Myocyte (in vitro differentiated cells): ENCODE results near the gene MFAP1. TPM values are rescaled to one million over a fixed set of nuclear protein-coding genes. Genes with fewer than 3 reads are reported as not detected.
"Not testable (repeated sequence)": the region's sequence is repeated elsewhere in the genome, so short reads cannot be mapped to it uniquely, and the experiment has no call there.

ENCODE experiments used
- DNase-seq: peaks from one replicate; pipeline ENCODE4 v3.0.0-alpha.2; 2012; ENCODE audit warnings: low read depth
- polyA plus RNA-seq: library from polyadenylated mRNA; unstranded; fragments of >200 nt; gene quantifications from one replicate; pipeline ENCODE4 v1.2.1, GENCODE V29; 2012; ENCODE audit warnings: missing spikeins
- total RNA-seq: library from RNA; depleted of rRNA; stranded (reverse); fragments of >200 nt; gene quantifications from 2 replicates; pipeline ENCODE4 v1.2.3, GENCODE V29; 2014

The MFAP1 gene, protein sequence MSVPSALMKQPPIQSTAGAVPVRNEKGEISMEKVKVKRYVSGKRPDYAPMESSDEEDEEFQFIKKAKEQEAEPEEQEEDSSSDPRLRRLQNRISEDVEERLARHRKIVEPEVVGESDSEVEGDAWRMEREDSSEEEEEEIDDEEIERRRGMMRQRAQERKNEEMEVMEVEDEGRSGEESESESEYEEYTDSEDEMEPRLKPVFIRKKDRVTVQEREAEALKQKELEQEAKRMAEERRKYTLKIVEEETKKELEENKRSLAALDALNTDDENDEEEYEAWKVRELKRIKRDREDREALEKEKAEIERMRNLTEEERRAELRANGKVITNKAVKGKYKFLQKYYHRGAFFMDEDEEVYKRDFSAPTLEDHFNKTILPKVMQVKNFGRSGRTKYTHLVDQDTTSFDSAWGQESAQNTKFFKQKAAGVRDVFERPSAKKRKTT
- 26.4 and 31.2 TPM in 2 replicates for total RNA-seq
- 31.6 TPM for polyA plus RNA-seq

- peak; percentile 97 for DNase-seq
These were observed at the start of gene MFAP1 for GRCh38 chr15:43824302-43825246. TSS of gene MFAP1 (minus strand) at chr15:43824690. CDS start at chr15:43824569, 121 bp downstream.

DNA sequence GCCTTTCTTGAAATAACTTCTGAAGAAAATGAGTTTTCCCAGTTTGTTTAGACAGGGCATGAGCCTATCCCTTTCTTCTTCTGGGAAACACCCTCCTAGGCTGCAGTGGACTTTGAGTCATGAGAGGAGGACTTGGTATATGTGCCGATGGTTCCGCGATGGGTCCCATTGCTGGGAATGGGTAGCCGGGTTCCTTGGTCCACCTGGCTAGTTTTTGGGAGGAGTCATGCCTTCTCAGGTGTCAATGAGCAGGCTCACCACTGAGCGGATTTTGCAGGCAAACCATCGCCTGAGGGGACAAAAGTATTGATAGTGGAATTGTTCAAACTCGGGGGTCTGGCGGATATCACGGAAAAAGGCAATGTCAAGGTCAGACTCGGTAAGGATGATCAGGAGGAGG lies 49.2 kb upstream of the MFAP1 start:
- DNase-seq = no peak

- peak; percentile 85 for DNase-seq
These were observed 48.0 kb upstream of the MFAP1 start for GRCh38 chr15:43872416-43873020.

- DNase-seq = no peak
These were observed 47.3 kb upstream of the MFAP1 start for GRCh38 chr15:43871835-43872234.

DNA sequence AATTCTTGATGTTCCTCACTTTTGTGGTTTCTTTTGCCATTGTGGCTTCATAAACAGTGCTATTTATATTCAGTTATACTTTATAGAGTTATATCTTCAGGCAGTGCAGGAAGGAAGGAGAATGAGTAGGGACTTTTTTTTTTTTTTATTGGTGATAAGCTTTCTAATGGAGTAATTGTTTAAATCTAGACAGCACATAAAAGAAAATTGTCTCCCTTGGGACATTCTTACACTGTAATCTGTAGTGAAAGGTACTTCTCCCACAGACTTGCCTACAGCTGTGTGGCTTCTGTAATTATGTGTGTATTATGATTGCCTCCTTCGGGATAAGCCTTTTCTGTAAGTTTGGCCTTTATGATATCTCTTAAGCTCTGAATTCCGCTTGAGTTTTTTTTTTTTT lies 43.9 kb upstream of the MFAP1 start:
- DNase-seq = no peak

DNA sequence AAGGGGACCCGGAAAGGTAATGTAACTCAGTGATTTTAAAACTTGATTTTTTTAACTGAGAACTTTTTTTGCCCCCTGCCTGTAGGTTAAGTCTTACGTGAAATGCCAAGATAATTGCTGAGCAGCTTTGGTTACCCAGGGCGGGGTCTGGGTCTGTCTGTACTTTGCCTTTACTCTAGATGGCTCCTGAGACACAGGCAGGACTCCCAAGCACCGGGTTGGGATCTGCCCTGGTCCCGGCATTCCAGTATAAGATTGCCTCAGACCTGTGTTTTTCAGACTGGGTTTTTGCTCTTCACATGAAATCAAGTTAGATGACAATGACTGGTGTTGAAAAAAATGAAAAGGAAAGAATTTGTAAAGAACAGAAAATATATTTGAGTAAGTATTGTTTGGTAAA lies 42.6 kb upstream of the MFAP1 start:
- no peak for DNase-seq

- DNase-seq = not testable (repeated sequence)
These were observed 42.1 kb upstream of the MFAP1 start for GRCh38 chr15:43866636-43867035.

DNA sequence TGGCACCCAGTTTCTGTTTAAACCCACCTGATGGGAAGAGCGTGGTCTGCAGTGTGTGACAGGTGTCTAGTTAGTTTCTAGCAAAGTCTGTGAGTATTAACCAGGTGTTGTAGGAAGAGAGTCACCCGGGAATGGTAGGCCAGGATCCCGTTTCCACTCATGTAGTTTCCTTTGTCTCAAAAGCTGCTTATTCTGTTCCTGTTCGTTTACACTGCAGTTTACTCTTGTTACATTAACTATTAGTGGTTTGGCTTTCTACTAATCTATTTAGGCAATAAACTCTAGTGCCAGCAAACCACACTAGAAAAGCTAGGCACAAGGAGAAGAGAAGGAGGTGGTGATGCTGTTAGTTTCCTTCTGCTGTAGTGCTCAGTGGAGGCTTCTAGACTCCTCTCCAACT lies 35.1 kb upstream of the MFAP1 start:
- DNase-seq = no peak

DNA sequence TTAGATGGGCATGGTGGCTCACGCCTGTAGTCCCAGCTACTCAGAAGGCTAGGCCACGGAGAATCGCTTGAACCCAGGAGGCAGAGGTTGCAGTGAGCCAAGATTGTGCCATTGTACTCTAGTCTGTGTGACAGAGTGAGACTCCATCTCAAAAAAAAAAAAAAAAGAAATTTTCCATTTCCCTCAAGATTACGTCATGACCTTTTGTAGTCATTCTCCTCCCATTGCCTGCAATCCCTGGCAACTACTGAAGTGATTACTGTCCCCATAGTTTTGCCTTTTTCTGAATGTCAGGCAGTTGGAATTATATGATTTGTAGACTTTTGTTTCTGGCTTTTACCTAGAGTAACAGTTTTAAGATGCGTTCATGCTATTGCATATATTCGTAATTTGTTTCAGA lies 30.3 kb upstream of the MFAP1 start:
- DNase-seq = no peak

- DNase-seq = no peak
These were observed 28.1 kb upstream of the MFAP1 start for GRCh38 chr15:43852607-43853006.

- no peak for DNase-seq
These were observed 26.8 kb upstream of the MFAP1 start for GRCh38 chr15:43851251-43851650.

DNA sequence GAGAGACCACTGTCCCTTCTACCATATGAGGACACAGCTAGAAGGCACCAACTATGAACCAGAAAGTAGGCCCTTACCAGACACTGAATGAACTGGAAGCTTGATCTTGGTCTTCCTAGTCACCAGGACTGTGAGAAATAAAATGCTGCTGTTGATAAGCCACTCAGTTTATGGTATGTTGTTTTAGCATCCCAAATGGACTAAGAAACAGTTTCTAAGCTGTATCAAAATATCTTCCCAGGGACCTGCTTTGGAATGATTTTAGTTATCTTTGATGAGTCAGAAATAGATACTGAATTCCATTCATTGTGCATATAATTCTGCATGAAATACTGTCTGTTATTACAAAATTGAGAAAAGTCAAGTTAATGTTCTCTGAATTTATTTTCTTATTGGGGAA lies 20.9 kb upstream of the MFAP1 start:
- DNase-seq = no peak

- not testable (repeated sequence) for DNase-seq
These were observed 8.0 kb upstream of the MFAP1 start for GRCh38 chr15:43832485-43832884.

DNA sequence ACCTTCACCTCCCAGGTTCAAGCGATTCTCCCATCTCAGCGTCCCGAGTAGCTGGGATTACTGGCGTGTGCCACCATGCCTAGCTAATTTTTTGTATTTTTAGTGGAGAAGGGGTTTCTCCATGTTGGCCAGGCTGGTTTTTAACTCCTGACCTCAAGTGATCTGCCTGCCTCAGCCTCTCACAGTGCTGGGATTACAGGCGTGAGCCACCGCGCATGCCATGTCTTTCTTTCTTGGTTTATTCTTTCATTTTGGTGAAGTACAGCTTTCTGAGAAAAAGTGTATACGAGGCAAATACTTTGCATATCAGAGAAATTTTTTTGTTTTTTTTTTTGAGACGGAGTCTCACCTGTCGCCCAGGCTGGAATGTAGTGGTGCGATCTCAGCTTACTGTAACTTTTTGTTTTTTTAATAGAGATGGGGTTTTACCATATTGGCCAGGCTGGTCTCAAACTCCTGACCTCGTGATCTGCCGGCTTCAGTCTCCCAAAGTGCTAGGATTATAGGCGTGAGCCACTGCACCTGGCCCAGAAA lies 7.1 kb upstream of the MFAP1 start:
- not testable (repeated sequence) for DNase-seq

GRCh38 chr15:43830691-43831275 lies 6.3 kb upstream of the MFAP1 start:
- DNase-seq = not testable (repeated sequence)

DNA sequence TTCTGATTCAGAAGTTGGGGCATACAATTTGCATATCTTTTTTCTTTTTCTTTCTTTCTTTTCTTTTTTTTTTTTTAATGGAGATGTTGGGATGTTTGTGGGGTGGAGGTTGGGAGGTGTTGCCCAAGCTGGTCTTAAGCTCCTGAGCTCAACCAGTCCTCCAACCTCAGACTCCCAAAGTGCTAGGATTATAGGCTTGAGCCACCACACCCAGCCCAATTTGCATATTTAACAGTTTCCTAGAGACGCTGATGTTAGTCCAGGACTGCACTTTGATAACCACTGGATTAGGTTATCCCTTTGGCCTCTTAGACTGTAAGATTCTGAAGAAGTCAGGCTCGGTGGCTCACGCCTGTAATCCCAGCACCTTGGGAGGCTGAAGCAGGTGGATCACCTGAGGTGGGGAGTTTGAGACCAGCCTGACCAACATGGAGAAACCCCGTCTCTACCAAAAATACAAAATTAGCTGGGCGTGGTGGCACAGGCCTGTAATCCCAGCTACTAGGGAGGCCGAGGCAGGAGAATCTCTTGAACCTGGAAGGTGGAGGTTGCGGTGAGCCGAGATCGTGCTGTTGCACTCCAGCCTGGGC lies 5.6 kb upstream of the MFAP1 start:
- not testable (repeated sequence) for DNase-seq

DNA sequence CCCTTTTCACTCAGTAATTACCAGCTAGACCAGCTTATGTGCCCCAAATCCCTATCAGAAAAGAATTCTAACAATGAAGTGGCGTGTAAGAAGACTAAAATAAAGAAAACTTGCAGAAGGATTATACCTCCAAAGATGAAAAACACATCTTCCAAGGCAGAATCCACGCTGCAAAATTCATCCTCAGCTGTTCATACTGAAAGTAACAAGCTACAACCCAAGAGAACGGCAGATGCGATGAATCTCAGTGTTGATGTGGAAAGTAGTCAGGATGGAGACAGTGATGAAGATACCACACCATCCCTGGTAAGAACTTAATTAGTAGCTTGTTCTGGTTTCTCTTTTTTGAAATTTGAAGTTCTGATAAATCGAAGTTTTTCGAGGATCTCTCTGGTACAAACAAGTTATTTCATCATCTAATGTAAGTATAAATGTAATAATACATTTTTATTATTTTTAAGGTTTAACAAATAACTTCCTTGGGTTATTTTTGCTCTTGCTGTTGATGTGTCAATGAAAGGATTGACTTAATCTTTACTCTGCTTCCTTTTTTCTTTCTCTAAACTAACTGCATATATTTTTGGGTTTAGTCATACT lies 3.7 kb upstream of the MFAP1 start:
- DNase-seq = peak; percentile 10

DNA sequence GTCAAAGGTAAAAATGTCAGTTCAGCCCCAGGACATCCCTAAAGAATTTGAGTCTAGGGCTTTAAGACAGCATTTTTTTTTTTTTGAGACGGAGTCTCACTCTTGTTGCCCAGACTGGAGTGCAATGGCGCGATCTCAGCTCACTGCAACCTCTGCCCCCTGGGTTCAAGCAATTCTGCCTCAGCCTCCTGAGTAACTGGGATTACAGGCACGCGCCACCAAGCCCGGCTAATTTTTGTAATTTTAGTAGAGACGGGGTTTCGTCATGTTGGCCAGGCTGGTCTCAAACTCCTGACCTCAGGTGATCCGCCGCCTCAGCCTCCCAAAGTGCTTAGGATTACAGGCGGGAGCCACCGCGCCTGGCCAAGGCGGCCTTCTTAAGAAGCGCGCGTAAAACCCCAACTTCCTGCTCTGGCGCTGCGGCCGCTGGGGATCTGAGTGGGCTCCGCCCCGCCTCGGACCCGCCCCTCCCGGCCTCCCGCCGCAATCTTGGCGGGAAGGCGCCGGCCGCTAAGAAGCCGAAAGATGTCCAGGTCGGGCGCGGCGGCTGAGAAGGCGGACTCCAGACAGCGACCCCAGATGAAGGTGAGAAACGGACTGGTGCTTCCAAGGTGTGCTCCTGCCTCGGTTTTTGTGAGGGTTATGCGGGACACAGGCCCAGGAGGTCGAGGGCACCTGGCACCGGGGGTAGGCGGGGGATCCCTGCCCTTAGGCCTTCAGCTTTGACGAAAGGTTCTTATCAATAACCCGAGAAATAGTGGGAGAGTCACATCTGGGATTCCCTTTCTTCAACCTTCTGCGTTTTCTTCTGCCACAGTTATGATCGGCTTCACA lies 2.2 kb upstream of the MFAP1 start, which contains the start of gene WDR76:
Gene WDR76, plus strand, starts transcription at position 495 of the 834 bp plus-strand sequence. Its CDS starts 31 bp downstream, at position 526.
- peak; percentile 66 for DNase-seq

DNA sequence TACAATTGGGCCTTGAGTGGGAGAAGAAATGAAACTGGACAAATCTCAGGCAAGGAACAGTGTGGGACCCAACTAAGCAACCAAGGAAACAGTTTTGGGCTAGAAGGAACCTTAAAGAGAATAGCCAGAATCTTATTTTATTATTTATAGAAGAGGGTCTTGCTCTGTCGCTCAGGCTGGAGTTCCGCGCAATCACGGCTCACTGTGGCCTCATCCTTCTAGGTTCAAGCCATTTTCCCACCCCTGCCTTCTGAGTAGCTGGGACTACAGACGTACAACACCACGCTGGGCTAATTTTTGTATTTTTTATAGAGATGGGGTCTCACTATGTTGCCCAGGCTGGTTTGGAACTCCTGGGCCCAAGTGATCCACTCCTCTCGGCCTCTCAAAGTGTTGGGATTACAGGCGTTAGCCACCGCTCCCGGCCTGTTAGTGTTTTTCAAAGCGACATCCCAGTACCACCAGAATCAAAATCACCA lies 1.6 kb upstream of the MFAP1 start:
- no peak for DNase-seq
